B cell (primary cell): ENCODE measurements around the gene CEP112. TPM values are rescaled to one million over a fixed set of nuclear protein-coding genes. Genes with fewer than 3 reads are reported as not detected.

Experiments used
- ATAC-seq: fragments of 200-7000 bp; cut with Tn5 transposase; one replicate; pipeline ENCODE4 v1.10.0; 2021; ENCODE audit warnings: low read depth, mild to moderate bottlenecking, moderate number of reproducible peaks, moderate library complexity
- CTCF ChIA-PET: fragments of 350-600 bp; sonication (Branson Sonifier 250); formaldehyde crosslinking; loops from one replicate; lab custom pipeline; 2021; ENCODE audit warnings: antibody characterized with exemption, inconsistent platforms; lab: Charles Lee
- POLR2A ChIA-PET: fragments of 350-600 bp; sonication (Branson Sonifier 250); formaldehyde crosslinking; loops from one replicate; lab custom pipeline; 2021; ENCODE audit warnings: antibody characterized with exemption; lab: Charles Lee
- DNase-seq: peaks from one replicate; pipeline ENCODE4 v3.0.0; 2013
- H2AFZ ChIP-seq: 2 replicates; pipeline ENCODE4 v1.6.1; 2012; ENCODE audit warnings: mild to moderate bottlenecking, low read depth, low read length; ENCODE audit not compliant: insufficient read depth, poor library complexity, severe bottlenecking
- H3K27ac ChIP-seq, 2 donors: 1 replicate in 1 of 2; 2 replicates in 1 of 2; pipeline ENCODE4 v1.5.1; 2012 to 2013; ENCODE audit warnings: low read length in 2 of 2, mild to moderate bottlenecking in 2 of 2, moderate library complexity in 1 of 2
- H3K27me3 ChIP-seq, 4 experiments: fragments of 200-600 bp in 1 of 4; sonication (generic) in 1 of 4; replicated peaks in 1 of 4; 1 replicate in 2 of 4; 2 replicates in 2 of 4; pipeline versions ENCODE4 v1.6.1 to v1.7.0; 2013 to 2016; ENCODE audit warnings: low read length in 3 of 4, mild to moderate bottlenecking in 2 of 4, mixed read lengths in 1 of 4, moderate library complexity in 1 of 4; ENCODE audit not compliant: insufficient read depth in 4 of 4, control insufficient read depth in 3 of 4; ENCODE audit errors: control extremely low read depth in 1 of 4
- H3K36me3 ChIP-seq, 2 experiments: replicated peaks in 1 of 2; 1 replicate in 1 of 2; 2 replicates in 1 of 2; pipeline versions ENCODE4 v1.6.1 to v1.7.1; 2013; ENCODE audit warnings: low read length in 1 of 2; ENCODE audit not compliant: insufficient read depth in 2 of 2, control insufficient read depth in 1 of 2; ENCODE audit errors: control extremely low read depth in 1 of 2, extremely low read depth in 1 of 2
- H3K4me1 ChIP-seq, 2 donors: fragments of 200-600 bp in 1 of 2; sonication (generic) in 1 of 2; 1 replicate in 1 of 2; 2 replicates in 1 of 2; pipeline versions ENCODE4 v1.5.1 to v1.6.1; 2013 to 2017; ENCODE audit warnings: low read length in 2 of 2; ENCODE audit not compliant: control insufficient read depth in 2 of 2, insufficient read depth in 2 of 2
- H3K4me2 ChIP-seq: replicated peaks from 2 replicates; pipeline ENCODE3; 2012; ENCODE audit warnings: mild to moderate bottlenecking, low read depth, low read length; ENCODE audit not compliant: poor library complexity, severe bottlenecking
- H3K4me3 ChIP-seq, 5 experiments: fragments of 200-600 bp in 1 of 5; sonication (generic) in 1 of 5; 1 replicate in 3 of 5; 2 replicates in 2 of 5; pipeline versions ENCODE4 v1.5.1 to v1.7.0; 2011 to 2016; ENCODE audit warnings: low read length in 4 of 5, mild to moderate bottlenecking in 4 of 5, low read depth in 2 of 5, control low read depth in 1 of 5, moderate library complexity in 1 of 5; ENCODE audit not compliant: insufficient read depth in 1 of 5; ENCODE audit errors: control extremely low read depth in 1 of 5, extremely low read depth in 1 of 5
- H3K79me2 ChIP-seq: fragments of 200-600 bp; sonication (generic); one replicate; pipeline ENCODE4 v1.6.0; 2016; ENCODE audit warnings: low read length; ENCODE audit not compliant: control insufficient read depth, insufficient read depth
- H3K9ac ChIP-seq: fragments of 200-600 bp; sonication (generic); 2 replicates; pipeline ENCODE4 v1.6.1; 2017; ENCODE audit warnings: mild to moderate bottlenecking, low read length, moderate library complexity
- H3K9me3 ChIP-seq, 3 donors: one replicate each; pipeline versions ENCODE4 v1.6.1 to v1.7.1; 2013; ENCODE audit warnings: low read length in 2 of 3; ENCODE audit not compliant: control insufficient read depth in 2 of 3, insufficient read depth in 1 of 3; ENCODE audit errors: control extremely low read depth in 1 of 3
- H4K20me1 ChIP-seq: 2 replicates; pipeline ENCODE4 v1.6.0; 2012; ENCODE audit warnings: mild to moderate bottlenecking, low read length; ENCODE audit not compliant: insufficient read depth, control insufficient read depth, poor library complexity, severe bottlenecking
- H3K27ac Mint-ChIP-seq: one replicate; pipeline ENCODE4 v1.8.0; 2021; ENCODE audit warnings: mixed read lengths
- H3K27me3 Mint-ChIP-seq: one replicate; pipeline ENCODE4 v1.8.0; 2021; ENCODE audit warnings: mixed read lengths
- H3K4me1 Mint-ChIP-seq: one replicate; pipeline ENCODE4 v1.8.0; 2021; ENCODE audit warnings: mixed read lengths
- H3K4me3 Mint-ChIP-seq: one replicate; pipeline ENCODE4 v1.8.0; 2021; ENCODE audit warnings: mixed read lengths
- H3K9me3 Mint-ChIP-seq: one replicate; pipeline ENCODE4 v1.8.0; 2022; ENCODE audit warnings: mixed read lengths; ENCODE audit not compliant: insufficient read depth
- EZH2 ChIP-seq: IDR thresholded peaks from 2 replicates; pipeline ENCODE4 v1.6.1; 2012; ENCODE audit warnings: borderline replicate concordance, low read depth, mild to moderate bottlenecking, moderate library complexity, low read length; ENCODE audit not compliant: insufficient read depth, poor library complexity, severe bottlenecking
- WGBS: methylation state at CpG from one replicate; pipeline ENCODE4 v1.1.5; 2013; ENCODE audit warnings: missing lambda C conversion rate; ENCODE audit not compliant: insufficient coverage; 5-methylcytosine and 5-hydroxymethylcytosine counted together
- intact Hi-C: fragments of 100-400 bp; cut with micrococcal nuclease; formaldehyde crosslinking; loops from one replicate; pipeline ENCODE4 v1.10.0; 2022
- polyA plus RNA-seq: library from polyadenylated mRNA; depleted of rRNA; stranded (reverse); fragments of >200 nt; gene quantifications from 2 replicates; pipeline ENCODE4 v1.2.3, GENCODE V29; 2012
- total RNA-seq, 2 donors: library from RNA; stranded (reverse); fragments of 120-200 nt in 1 of 2; gene quantifications; 1 replicate in 1 of 2; 2 replicates in 1 of 2; pipeline versions ENCODE4 v1.2.3 to v1.2.4, GENCODE V29; 2013 to 2022
- TF ChIP-seq, protein P1 (sequence below): fragments of 200-600 bp; IDR thresholded peaks from one replicate; pipeline ENCODE4 v1.8.0; 2022; ENCODE audit warnings: antibody characterized with exemption, mild to moderate bottlenecking

Gene CEP112
- total and polyA plus RNA-seq, 2 donors (not counting 1 experiment from before 2014, with no cell fraction given): 0.57 to 4.6 TPM

DNA sequence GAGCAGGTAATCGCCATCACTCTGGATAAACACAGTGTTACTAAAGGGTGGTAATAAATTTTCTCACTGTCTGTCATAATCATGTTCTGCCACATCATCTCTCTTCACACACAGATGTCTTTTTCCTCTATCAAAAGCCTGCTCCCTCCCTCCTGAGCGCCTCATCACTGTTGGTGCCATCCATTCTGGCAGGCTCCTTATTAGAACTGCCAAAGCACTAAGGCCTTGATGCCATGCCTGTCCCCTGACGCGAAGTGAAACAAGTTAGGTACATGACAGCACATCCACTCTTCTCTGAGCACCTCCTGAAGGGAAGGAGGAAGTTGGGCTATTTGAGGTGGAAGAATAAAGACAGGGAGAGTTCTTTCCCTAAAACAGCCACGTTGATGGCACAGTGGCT, 592.3 kb downstream of the CEP112 start:
- Mint-ChIP-seq H3K9me3 (no peaks in the 10 kb centered on the region), H3K27ac (no peak overlapping the region), H3K4me3 (no peak overlapping the region), H3K4me1 (no peaks in the 10 kb centered on the region), H3K27me3 (peaks cover 14% of the 10 kb centered on the region)
- Histone ChIP-seq H3K36me3 (no peaks in the 10 kb centered on the region), H3K9ac (no peak overlapping the region), H3K79me2 (no peaks in the 10 kb centered on the region), H3K4me2 (no peak overlapping the region), H3K27ac (no peak overlapping the region), H2AFZ (no peak overlapping the region), H4K20me1 (no peaks in the 10 kb centered on the region), H3K4me1 (no peaks in the 10 kb centered on the region), H3K27me3 (no peaks in the 10 kb centered on the region), H3K4me3 (no peak overlapping the region), H3K9me3 (no peaks in the 10 kb centered on the region)
- ATAC-seq: no peak
- CTCF ChIA-PET: no interaction called here
- WGBS: 65% methylated on average over 2 of the region's 5 CpGs
- intact Hi-C loops: no loop called here
- TF ChIP-seq EZH2: no peak
- TF ChIP-seq, protein P1, sequence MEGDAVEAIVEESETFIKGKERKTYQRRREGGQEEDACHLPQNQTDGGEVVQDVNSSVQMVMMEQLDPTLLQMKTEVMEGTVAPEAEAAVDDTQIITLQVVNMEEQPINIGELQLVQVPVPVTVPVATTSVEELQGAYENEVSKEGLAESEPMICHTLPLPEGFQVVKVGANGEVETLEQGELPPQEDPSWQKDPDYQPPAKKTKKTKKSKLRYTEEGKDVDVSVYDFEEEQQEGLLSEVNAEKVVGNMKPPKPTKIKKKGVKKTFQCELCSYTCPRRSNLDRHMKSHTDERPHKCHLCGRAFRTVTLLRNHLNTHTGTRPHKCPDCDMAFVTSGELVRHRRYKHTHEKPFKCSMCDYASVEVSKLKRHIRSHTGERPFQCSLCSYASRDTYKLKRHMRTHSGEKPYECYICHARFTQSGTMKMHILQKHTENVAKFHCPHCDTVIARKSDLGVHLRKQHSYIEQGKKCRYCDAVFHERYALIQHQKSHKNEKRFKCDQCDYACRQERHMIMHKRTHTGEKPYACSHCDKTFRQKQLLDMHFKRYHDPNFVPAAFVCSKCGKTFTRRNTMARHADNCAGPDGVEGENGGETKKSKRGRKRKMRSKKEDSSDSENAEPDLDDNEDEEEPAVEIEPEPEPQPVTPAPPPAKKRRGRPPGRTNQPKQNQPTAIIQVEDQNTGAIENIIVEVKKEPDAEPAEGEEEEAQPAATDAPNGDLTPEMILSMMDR: no peak
- DNase-seq: no peak
- POLR2A ChIA-PET: no interaction called here

DNA sequence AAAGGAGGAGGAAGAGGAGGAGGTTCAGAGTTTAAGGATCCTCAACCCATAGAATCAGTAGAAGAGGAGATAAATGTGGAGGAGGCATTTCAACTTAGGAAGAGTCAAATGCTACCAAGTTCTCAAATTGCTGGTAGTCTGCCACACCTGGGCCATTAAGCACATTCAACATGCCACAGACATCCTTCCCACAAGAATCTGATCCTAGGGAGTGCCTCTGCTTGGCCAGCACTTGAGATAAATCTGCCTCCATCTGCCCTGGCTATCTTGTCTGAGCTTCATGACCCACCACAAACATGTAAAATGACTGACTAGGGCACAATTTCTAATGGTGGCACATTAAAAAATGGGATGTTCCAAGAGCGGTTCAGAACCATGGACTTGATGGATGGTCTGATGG, 593.2 kb downstream of the CEP112 start:
- ChIA-PET POLR2A (no interaction called here), CTCF (no interaction called here)
- Mint-ChIP-seq H3K9me3 (no peaks in the 10 kb centered on the region), H3K27ac (no peak overlapping the region), H3K4me3 (no peak overlapping the region), H3K4me1 (peaks cover 4% of the 10 kb centered on the region), H3K27me3 (peaks cover 20% of the 10 kb centered on the region)
- Histone ChIP-seq H3K4me3 (no peak overlapping the region), H4K20me1 (no peaks in the 10 kb centered on the region), H3K9me3 (no peaks in the 10 kb centered on the region), H2AFZ (no peak overlapping the region), H3K36me3 (no peaks in the 10 kb centered on the region), H3K27me3 (peaks cover 0 to 8% (median 0%) of the 10 kb centered on the region in 4 experiments), H3K79me2 (no peaks in the 10 kb centered on the region), H3K9ac (no peak overlapping the region), H3K4me2 (no peak overlapping the region), H3K4me1 (peaks cover 0 to 2% of the 10 kb centered on the region in 2 donors), H3K27ac (no peak overlapping the region)
- intact Hi-C loops: no loop called here
- no peak for TF ChIP-seq EZH2
- TF ChIP-seq, protein P1: no peak
- no peak for ATAC-seq
- no peak for DNase-seq
- WGBS: no CpG with 5 or more reads among the region's 1 CpG
